Measurements from ENCODE around the gene MAD2L1BP. TPM values are rescaled to one million over a fixed set of nuclear protein-coding genes. Genes with fewer than 3 reads are reported as not detected.

MAD2L1BP gene
- total RNA-seq, 1 donor from 2014 or later: 22.8 TPM

- H3K4me3 Mint-ChIP-seq (ENCODE audit: unreplicated experiment): peak within 1 kb of the TSS; percentile 94
- no peaks in the 10 kb centered on the region for H3K9me3 Mint-ChIP-seq (ENCODE audit: low read depth)
- H3K4me1 Mint-ChIP-seq (ENCODE audit: low read depth): peaks cover 20% of the 10 kb centered on the region
- H3K27me3 Mint-ChIP-seq (ENCODE audit: low read depth): no peaks in the 10 kb centered on the region
- peak within 1 kb of the TSS; percentile 93 for H3K27ac Mint-ChIP-seq (ENCODE audit: unreplicated experiment)
- H3K36me3 Mint-ChIP-seq (ENCODE audit: low read depth): peaks cover 2% of the 10 kb centered on the region
- DNase-seq (ENCODE audit: low spot score): no peak
- TF ChIP-seq, protein P1, sequence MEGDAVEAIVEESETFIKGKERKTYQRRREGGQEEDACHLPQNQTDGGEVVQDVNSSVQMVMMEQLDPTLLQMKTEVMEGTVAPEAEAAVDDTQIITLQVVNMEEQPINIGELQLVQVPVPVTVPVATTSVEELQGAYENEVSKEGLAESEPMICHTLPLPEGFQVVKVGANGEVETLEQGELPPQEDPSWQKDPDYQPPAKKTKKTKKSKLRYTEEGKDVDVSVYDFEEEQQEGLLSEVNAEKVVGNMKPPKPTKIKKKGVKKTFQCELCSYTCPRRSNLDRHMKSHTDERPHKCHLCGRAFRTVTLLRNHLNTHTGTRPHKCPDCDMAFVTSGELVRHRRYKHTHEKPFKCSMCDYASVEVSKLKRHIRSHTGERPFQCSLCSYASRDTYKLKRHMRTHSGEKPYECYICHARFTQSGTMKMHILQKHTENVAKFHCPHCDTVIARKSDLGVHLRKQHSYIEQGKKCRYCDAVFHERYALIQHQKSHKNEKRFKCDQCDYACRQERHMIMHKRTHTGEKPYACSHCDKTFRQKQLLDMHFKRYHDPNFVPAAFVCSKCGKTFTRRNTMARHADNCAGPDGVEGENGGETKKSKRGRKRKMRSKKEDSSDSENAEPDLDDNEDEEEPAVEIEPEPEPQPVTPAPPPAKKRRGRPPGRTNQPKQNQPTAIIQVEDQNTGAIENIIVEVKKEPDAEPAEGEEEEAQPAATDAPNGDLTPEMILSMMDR (IDR thresholded peaks at IDR 0.05): no peak
Observed at GRCh38 chr6:43687437-43688347, 52.1 kb downstream of the MAD2L1BP start, which contains the start of gene MRPS18A. Gene MRPS18A, minus strand, starts transcription at chr6:43687791. Its CDS starts 12 bp downstream, at chr6:43687779.

DNA sequence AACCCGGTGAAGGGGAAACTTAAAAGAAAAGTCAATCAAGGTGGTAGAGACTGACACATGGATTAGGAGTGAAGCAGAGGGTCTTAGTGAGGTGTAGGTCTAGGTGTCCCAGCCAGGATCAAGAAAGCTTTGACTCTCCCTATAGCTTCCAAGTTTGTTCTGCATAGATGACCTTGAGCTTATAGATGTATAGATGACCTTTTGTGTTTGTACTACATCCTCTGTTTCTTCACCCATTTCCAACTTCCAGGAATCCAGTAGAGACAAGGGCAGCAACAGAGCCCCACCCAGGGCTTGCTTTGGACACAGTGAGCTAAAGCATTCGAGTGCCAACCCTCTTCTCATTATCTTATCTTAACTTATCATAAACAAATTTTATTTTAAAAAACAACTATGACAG lies 53.8 kb downstream of the MAD2L1BP start:
- Mint-ChIP-seq H3K27ac (ENCODE audit: unreplicated experiment) (no peak overlapping the region), H3K4me1 (ENCODE audit: low read depth) (peaks cover 20% of the 10 kb centered on the region), H3K36me3 (ENCODE audit: low read depth) (no peaks in the 10 kb centered on the region), H3K9me3 (ENCODE audit: low read depth) (no peaks in the 10 kb centered on the region), H3K4me3 (ENCODE audit: unreplicated experiment) (no peak overlapping the region), H3K27me3 (ENCODE audit: low read depth) (no peaks in the 10 kb centered on the region)
- TF ChIP-seq, protein P1 (IDR thresholded peaks at IDR 0.05): no peak
- no peak for DNase-seq (ENCODE audit: low spot score)

Other genes starting within 250 kb of the MAD2L1BP start
- 42.5 to 43.2 TPM (median 43.1 TPM) in 3 replicates for gene ABCC10, start 208.3 kb upstream of the MAD2L1BP start, total RNA-seq
- gene DLK2, start 180.3 kb upstream of the MAD2L1BP start, total RNA-seq: 0.29 to 1.3 TPM (median 1.1 TPM) in 3 replicates
- gene TJAP1, start 158.3 kb upstream of the MAD2L1BP start, total RNA-seq: 27.7 to 35.3 TPM (median 31.0 TPM) in 3 replicates
- 0.24 to 0.62 TPM (median 0.49 TPM) in 3 replicates for gene LRRC73, start 125.5 kb upstream of the MAD2L1BP start, total RNA-seq
- 131 to 142 TPM (median 133 TPM) in 3 replicates for gene YIPF3, start 118.9 kb upstream of the MAD2L1BP start, total RNA-seq
- gene POLR1C, start 118.8 kb upstream of the MAD2L1BP start, total RNA-seq: 19.3 to 28.2 TPM (median 20.1 TPM) in 3 replicates
- gene XPO5, start 59.8 kb upstream of the MAD2L1BP start, total RNA-seq: 32.4 to 42.7 TPM (median 38.7 TPM) in 3 replicates
- 21.2 to 28.4 TPM (median 25.8 TPM) in 3 replicates for gene POLH, start 59.7 kb upstream of the MAD2L1BP start, total RNA-seq
- gene GTPBP2, start 6.6 kb upstream of the MAD2L1BP start, total RNA-seq: 49.5 to 131 TPM (median 126 TPM) in 3 replicates
- gene RSPH9, start 9.2 kb downstream of the MAD2L1BP start, total RNA-seq: 0.22 to 0.38 TPM (median 0.22 TPM) in 3 replicates
- 26.3 to 27.4 TPM (median 26.8 TPM) in 3 replicates for gene MRPS18A, start 52.0 kb downstream of the MAD2L1BP start, total RNA-seq
- gene VEGFA, start 134.4 kb downstream of the MAD2L1BP start, total RNA-seq: 24.8 to 139 TPM (median 137 TPM) in 3 replicates